ENCODE results near the gene RAB4B.
"Not testable (repeated sequence)": the region's sequence is repeated elsewhere in the genome, so short reads cannot be mapped to it uniquely, and the experiment has no call there.

Gene RAB4B

DNA sequence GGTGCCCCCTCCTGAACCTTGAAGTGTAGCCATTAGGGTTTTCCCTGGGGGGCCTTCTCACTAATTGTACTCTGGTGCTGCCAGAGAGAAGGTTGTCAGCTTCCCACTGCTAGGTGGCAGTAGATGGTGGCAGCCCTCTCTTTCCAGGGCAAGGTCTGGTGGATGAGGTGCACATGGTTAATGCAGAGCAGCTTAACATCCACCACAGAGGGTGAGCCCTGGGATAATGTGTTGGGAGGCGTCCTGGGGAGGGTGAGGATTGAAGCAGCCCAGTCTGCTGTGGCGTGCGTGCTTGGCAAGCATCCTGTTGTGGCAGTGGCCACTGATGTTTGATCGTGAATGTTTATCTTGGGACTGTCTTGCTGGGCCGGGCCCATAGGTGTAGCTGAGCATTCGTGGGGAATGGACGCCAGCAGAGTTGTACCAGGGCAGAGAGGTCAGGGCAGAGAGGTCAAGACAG lies 26.8 kb downstream of the RAB4B start:
- no peak for DNase-seq

DNA sequence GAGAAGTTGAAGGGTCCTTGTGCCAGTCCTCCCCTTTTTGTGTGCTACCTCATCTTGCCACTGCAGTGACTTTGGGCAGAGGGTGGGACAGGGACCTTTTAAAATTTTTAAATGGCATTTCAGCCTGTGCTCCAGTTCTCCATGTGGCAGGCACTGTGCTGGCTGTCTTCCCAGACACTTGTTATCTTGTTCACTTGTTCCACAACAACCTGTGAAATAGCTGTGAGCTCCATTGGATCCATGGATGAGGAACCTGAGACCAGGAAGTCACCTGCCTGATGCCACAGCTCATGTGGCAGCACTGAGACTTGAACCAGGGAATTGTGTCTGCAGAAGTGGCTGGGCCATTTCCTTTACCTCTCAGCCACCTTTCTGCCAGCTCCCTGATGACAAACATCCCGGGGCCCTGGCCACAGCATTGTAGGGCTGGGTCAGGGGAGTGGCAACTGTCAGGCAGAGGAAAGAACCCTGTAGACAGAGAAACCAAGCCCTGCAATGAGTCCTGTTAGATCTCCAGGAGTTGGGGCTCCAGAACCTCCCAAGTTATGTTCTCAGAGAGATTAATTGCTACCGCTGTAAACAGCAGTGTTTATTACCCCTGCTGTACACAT lies 27.3 kb downstream of the RAB4B start:
- DNase-seq = no peak

DNA sequence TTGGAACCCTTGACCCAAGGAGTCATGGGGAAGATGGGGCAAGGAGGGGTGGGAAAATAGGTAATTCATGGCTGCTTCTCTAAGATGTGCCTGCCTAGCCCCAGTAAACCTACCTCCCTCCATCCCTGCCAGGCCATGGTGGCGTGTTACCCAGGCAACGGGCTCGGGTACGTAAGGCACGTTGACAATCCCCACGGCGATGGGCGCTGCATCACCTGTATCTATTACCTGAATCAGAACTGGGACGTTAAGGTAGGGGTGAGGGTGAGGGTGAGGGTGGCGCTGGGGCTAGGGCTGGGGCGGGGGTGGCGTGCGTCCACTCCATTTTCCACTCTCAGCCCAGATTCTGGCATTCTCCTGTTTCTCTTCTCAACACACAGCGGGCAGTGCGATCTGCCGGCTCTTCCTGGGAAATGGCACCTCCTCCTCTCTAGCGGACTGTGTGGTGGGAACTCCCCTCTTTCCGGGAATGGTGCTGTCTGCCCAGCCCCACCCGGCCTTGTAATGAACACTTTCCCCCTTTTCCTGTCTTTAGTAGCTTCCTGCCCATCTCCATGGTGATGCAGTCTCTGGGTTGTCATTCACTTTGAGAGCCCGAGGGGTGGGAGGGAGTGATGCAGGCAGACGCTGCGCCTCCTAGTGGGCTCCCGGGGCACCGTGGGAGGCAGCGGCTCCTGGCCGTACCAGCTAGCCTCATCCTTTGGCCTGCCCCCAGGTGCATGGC lies 28.5 kb downstream of the RAB4B start:
- DNase-seq = peak; percentile 88

DNA sequence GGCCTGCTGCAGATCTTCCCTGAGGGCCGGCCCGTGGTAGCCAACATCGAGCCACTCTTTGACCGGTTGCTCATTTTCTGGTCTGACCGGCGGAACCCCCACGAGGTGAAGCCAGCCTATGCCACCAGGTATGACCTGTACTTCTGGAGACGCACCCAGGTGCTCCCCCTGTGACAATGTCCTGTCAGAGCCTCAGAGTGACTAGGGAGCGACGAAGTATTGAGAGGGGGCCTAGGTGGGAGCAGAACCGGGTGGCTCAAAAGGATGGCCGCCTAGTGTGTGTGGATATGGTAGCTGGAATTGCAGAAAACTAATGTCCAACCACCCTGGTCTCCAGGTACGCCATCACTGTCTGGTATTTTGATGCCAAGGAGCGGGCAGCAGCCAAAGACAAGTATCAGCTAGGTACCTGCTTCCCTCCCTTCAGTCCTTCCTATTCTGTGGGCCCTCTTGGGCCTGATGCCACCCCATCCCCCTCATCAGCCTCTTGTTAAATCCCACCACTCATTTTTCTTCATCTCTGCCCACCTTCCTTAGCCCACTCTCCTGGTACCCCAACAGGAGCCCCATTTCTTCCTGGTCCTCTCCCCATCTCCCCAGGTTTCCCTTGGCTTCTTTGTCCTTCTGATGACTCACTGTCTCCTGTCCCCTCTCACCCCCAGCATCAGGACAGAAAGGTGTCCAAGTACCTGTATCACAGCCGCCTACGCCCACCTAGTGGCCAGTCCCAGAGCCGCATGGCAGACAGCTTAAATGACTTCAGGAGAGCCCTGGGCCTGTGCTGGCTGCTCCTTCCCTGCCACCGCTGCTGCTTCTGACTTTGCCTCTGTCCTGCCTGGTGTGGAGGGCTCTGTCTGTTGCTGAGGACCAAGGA lies 29.3 kb downstream of the RAB4B start:
- DNase-seq = no peak

DNA sequence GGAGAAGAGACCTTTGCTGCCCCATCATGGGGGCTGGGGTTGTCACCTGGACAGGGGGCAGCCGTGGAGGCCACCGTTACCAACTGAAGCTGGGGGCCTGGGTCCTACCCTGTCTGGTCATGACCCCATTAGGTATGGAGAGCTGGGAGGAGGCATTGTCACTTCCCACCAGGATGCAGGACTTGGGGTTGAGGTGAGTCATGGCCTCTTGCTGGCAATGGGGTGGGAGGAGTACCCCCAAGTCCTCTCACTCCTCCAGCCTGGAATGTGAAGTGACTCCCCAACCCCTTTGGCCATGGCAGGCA lies 29.9 kb downstream of the RAB4B start:
- DNase-seq = no peak

DNA sequence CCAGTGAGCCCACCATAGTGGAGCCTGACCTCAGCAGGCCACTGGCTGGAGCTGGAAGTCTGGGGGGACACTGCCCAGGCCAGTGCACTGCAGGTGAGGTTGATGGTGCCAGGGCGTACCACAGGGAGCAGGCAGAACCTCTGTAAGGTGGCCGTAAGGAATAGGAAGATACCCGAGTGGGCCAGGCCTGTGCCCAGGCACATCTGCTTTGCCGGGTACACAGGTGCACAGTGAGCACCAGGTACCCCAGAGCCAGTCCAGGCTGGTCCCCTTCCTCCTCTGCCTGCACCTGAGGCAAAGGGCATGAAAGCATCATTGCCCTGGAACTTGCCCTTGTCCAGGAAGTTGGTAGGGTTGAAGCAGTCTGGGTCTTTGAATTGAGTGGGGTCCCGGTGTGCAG lies 30.4 kb downstream of the RAB4B start:
- no peak for DNase-seq

DNA sequence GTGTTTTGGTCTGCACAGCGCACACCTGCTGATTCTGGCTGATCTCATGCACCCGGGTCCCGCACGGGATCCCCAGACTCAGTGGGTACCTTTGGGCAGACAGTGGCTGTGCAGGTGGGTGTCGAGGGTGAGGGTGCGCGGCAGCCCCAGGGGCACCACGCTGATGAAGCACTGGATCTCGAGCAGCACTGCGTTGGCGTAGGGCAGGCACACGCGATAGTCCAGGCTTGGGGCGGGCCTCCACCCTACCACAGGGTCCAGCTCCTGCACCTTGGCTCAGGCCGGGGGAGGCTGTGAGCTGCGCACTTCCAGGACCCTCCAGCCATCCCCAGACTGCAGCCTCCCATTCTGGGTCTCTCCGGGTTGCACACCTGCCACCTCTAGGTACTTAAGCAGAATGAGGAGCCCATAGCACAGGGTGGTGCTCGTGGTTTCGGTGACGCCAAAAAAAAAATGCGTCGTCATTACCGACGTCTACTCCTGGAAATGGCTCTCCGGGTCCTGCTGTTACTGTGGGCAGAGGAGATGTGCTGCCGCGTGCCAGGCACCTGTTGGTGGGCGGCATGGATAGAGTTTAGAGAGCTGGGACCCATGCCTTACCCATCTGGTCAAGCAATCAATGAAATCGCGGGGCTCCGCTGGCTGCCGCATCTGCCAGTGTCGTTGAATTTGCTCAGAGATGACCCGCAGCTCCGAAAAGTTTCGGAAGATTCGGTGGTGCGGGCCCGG lies 31.5 kb downstream of the RAB4B start:
- DNase-seq = no peak

DNA sequence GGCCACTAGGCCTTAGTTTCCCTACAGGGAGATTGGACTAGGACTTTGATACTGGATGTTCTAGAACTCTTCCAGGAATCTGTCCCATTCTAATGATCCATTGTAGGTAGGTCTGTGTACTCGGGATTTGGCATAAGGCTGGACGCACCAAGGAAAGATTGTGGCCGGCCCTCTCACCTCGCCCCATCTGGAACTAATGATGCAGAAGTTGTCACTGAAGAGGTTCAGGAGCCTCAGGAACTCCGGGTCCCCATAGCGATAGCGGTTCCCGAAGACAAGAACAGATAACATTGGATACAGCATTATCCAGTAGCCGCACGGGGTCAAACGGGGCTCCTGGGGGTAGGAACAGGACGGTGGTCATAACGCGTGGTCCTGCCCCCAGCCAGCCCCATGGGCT lies 32.1 kb downstream of the RAB4B start:
- DNase-seq = no peak

DNA sequence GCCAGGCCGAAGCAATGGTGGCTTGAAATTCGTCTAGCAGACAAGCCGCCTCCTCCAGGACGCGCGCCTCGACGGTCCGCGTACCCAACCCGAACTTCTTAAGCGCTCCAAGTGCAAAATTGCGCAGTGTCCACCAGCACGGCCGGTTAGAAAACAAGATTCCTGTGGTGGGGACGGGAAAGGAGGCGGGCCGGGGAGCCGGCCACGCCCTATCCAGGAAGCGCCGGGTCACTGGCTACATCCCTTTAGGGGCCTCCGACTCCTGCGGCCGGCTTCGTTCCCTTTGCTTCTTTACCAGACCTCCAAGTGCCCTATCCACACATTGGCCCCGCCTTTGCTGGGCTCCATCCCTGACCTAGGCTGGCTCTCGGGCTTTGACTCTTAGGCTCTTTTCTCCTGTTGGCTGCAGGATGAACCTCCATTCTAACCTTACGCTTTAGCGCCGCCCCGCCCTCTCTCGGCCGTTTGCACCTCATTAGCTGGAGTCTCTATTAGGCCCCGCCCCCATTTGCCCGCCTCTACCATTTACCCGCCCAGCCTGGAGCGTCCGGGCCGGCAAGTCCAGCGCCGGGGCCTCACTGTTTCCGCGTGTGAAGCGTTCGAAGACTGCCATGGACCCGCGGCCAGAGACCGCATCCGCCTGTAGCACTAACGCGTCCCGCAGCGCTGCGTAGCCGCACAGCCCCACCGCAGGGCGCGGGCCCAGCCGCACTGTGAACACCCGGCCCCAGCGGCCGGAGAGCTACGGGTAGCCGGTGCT lies 32.8 kb downstream of the RAB4B start:
- DNase-seq = peak; percentile 61

DNA sequence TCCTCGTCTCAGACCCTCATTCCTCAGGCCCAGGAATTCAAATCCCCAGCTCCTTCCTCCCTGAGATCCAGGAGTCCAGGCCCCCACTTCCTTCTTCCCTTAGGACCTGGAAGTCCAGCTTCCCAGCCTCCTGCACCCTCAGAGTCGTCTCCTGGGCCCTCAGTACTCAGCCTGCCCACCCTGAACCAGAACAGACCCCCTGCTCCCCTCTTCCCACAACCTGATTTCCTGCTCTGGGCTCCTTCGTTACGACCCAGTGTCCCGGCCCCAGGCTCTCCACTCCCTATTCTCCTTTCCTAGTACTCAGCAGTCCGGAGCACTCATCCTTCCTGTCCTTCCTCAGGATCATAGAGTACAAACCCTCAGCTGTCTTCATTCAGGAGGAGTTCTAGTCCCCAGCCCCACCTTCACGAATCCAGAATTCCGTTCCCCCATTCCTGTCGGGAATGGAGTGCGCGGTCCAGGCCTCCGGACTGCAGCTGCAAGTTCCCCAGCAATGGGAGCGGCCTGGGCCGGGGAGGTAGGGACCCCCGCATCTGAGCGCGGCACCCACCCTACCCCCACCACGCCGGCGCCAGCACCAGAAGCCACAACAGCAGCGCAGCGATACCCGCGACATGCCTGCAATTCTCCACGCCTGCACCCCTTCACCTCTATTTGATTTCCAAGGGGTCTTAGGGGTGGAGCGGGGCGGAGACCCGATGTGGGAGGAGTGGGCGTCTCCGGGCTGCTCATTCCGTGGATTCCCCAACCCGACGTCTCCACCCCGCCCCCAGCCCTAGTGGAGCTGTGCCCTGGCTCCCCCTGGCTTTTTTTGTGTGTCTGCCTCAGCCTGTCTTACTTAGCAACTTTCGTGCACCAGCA lies 33.7 kb downstream of the RAB4B start:
- no peak for DNase-seq

DNA sequence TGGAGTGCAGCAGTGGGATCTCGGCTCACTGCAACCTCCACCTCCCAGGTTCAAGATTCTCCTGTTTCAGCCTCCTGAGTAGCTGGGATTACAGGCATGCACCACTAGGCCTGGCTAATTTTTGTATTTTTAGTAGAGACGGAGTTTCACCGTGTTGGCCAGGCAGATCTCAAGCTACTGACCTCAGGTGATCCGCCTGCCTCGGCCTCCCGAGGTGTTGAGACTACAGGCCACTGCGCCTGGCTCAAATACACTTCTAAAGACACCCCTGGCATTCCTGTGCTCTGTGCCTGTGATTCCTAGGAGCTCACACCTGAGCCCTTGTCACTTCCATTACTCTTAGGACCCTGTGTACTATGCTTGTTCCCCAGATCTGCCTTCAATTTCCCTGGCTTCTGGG lies 34.5 kb downstream of the RAB4B start:
- DNase-seq = not testable (repeated sequence)

DNA sequence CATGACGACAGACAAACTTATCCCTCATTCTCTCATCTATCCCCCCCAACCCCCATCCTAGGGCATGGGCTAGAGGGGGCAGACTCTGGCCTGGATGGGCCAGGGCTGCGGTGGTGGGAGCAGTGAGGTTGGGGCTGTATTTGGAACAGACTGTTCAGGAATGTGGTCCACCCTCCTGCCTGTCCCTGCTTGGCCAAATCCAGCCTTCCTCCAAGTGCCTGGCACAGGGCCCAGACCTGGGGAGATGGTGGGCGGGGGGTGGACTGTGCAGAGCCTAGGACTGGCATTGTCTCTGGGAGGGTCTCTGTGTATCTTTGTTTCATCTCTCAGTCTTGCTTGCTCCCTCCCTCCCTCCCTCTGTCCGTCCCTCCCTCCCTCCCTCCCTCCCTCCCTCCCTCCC lies 35.1 kb downstream of the RAB4B start:
- no peak for DNase-seq

DNA sequence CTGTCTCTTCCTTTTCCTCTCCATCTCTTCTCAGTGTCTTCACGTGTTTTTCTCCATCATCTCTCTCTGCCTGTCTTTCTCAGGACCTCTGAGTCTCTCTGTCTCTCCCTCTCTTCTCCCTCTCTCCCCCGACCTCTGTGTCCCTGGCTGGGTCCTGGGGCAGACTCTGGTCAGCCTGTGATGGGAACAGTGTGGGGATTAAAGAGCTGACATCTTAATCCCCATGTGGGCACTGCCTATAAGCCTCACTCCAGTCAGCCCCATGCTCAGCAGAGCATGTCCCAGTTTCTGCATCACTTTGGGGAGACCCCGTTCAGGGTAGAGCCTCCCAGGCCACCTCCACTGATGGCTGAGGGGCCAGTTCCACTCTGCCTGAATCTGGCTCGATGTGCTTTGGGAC lies 37.2 kb downstream of the RAB4B start:
- no peak for DNase-seq

DNA sequence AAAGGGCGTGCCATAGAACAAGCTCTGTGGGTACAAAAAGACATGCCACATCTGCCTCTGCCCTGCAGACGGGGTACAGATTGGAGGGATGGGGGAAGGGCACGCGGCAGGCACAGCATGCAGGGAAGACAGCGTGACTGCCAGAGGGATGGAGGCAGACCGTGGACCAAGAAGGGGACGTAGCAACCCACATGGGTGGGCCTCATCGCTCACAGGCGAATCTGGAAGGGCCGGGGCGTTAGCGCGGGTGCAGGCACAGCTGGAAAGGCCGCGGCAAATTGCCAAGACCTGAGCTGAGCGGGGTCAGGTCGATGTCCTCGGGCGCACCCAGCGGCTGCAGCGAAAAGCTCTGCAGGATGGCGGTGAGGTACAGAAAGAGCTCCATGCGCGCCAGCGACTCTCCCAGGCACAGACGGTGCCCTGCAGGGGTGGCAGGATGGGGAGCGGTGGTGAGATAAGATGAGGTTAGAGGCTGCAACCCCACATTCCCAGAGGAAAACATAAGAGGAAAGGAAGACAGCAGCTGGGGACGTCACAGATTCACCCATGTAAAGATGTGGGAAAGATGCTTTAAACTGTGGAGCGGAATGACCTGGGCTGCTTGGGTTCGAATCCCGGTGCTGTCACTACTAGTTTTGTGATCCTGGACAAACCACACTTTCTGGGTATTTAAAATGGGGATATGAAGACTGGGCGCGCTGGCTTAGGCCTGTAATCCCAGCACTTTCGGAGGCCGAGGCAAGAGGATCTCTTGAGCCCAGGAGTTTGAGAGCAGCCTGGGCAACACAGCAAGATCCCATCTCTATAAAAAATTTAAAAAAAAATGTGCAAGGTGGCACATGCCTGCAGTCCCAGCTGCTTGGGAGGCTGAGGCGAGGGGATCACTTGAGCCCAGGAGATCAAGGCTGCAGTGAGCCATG lies 40.7 kb downstream of the RAB4B start:
- peak; percentile 82 for DNase-seq

DNA sequence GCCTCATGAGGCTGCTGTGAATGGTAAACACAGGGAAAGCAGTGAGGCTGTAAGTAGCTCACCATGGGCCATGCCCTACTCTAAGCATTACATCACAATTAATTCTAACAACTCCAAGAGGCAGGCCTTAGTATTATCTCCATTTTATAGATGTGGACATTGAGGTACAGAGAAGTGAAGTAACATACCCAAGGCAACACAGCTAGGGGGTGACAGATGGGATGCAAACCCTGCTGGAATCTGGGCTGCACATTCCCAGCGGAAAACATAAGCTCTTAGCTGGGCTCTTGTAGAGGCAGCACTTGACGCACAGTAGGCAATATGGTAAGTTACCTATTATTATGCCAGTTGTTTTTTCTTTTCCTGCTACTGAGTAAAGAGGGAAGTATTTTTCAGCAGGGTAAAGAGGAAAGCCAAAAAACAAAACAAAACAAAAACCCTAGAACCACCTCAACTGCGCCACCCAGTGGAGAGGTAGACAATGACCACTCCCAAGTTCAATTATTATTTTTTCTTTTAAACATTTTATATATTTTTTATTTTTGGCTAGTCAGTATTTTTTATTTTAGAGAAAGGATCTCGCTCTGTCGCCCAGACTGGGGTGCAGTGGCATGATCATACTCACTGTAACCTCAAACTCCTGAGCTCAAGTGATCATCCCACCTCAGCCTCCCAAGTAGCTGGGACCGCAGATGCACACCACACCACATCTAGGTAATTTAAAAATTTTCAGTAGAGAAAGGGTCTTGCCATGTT lies 41.6 kb downstream of the RAB4B start:
- peak; percentile 82 for DNase-seq

DNA sequence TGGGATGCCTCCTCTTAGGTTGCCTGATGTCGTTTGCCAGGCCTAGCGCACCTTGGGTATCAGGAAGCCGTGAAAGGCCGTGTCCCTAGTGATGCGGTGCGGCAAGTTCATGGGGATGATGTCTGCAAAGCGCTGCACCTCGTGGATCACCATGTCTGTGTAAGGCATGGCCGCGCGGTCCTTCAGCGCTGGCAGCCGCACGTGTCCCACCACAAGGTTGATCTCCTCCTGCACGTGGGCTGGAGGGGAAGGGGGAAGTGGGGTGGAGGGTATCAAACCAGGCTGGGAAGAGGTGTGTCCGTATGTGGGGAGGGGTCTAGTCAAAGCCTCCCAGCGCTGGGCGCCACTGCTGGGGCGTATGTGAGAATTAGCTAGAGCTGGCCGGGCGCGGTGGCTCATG lies 44.1 kb downstream of the RAB4B start:
- DNase-seq = peak; percentile 19

DNA sequence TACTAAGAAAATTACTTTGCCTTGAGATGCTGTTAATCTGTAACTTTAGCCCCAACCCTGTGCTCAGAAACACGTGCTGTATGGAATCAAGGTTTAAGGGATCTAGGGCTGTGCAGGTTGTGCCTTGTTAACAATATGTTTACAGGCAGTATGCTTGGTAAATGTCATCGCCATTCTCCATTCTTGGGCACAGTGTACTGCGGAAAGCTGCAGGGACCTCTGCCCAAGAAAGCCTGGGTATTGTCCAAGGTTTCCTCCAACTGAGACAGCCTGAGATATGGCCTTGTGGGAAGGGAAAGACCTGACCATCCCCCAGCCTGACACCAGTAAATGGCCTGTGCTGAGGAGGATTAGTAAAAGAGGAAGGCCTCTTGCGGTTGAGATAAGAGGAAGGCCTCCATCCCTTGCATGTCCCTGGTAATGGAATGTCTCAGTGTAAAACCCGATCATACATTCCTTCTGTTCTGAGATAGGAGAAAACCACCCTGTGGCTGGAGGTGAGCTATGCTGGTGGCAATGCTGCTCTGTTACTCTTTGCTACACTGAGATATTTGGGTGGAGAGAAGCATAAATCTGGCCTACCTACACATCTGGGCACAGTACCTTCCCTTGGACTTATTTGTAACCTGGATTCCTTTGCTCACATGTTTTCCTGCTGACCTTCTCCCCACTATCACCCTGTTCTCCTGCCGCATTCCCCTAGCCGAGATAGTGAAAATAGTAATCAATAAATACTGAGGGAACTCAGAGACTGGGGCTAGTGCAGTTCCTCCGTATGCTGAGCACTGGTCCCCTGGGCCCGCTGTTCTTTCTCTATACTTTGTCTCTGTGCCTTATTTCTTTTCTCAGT lies 44.9 kb downstream of the RAB4B start:
- DNase-seq = peak; percentile 14

DNA sequence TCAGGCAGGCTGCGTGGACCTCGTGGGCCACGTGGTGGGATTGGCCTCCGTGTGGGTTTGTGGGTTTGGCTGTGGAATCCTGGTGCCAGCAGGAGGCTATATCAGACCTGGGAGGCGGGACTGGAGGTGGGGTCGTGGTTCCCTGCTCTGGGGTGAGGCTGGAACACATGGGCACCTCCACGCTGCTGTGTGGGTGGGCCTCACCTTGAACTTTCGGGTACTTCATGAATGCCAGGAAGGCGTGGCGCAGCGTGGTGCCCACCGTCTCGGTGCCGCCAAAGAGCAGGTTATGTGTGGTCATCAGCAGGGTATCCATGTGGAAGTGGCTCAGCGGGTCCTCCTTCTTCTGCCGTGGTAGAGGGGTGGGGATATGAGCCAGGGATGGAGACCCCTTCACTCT lies 46.9 kb downstream of the RAB4B start:
- peak; percentile 21 for DNase-seq
